MM.1S (cell line): ENCODE results near the gene FNDC7.

ENCODE experiments used
- DNase-seq: peaks from one replicate; pipeline ENCODE4 v3.0.0-alpha.2; 2015
- H2AFZ ChIP-seq: fragments of 300-600 bp; sonication (generic); 2 replicates; pipeline ENCODE4 v1.6.0; 2016; ENCODE audit warnings: antibody characterized with exemption, low read length
- H3F3A ChIP-seq: fragments of 300-600 bp; sonication (generic); 2 replicates; pipeline ENCODE4 v1.6.1; 2016; ENCODE audit warnings: mild to moderate bottlenecking, antibody characterized with exemption, low read length, moderate library complexity, mixed read lengths; ENCODE audit not compliant: insufficient read depth
- H3K27ac ChIP-seq: fragments of 300-600 bp; sonication (generic); 2 replicates; pipeline ENCODE4 v1.5.1; 2016; ENCODE audit warnings: mild to moderate bottlenecking, low read length
- H3K27me3 ChIP-seq: fragments of 300-600 bp; sonication (generic); replicated peaks from 2 replicates; pipeline ENCODE4 v1.6.0; 2016; ENCODE audit warnings: low read length; ENCODE audit not compliant: insufficient read depth
- H3K36me3 ChIP-seq: fragments of 300-600 bp; sonication (generic); replicated peaks from 2 replicates; pipeline ENCODE4 v1.6.1; 2016; ENCODE audit warnings: mild to moderate bottlenecking, low read length, mixed read lengths; ENCODE audit not compliant: insufficient read depth
- H3K4me1 ChIP-seq: fragments of 300-600 bp; sonication (generic); 2 replicates; pipeline ENCODE4 v1.6.1; 2016; ENCODE audit warnings: low read length, mixed read lengths
- H3K4me2 ChIP-seq: fragments of 300-600 bp; sonication (generic); 2 replicates; pipeline ENCODE4 v1.6.0; 2016; ENCODE audit warnings: low read depth, low read length
- H3K4me3 ChIP-seq: fragments of 300-600 bp; sonication (generic); 2 replicates; pipeline ENCODE4 v1.5.1; 2016; ENCODE audit warnings: low read length, mixed read lengths
- H3K79me2 ChIP-seq: fragments of 300-600 bp; sonication (generic); 2 replicates; pipeline ENCODE4 v1.6.1; 2016; ENCODE audit warnings: mixed run types, low read length, mixed read lengths
- H3K9ac ChIP-seq: fragments of 300-600 bp; sonication (generic); 2 replicates; pipeline ENCODE4 v1.6.1; 2016; ENCODE audit warnings: low read length, mixed read lengths
- H3K9me2 ChIP-seq: fragments of 300-600 bp; sonication (generic); replicated peaks from 2 replicates; pipeline ENCODE4 v1.6.1; 2016; ENCODE audit warnings: mild to moderate bottlenecking, low read length, mixed read lengths; ENCODE audit not compliant: insufficient read depth
- H3K9me3 ChIP-seq: fragments of 300-600 bp; sonication (generic); replicated peaks from 2 replicates; pipeline ENCODE4 v1.6.1; 2016; ENCODE audit warnings: mild to moderate bottlenecking, low read length, mixed read lengths; ENCODE audit not compliant: insufficient read depth
- H4K20me1 ChIP-seq: fragments of 300-600 bp; sonication (generic); 2 replicates; pipeline ENCODE4 v1.6.1; 2016; ENCODE audit warnings: mild to moderate bottlenecking, low read length, moderate library complexity, mixed read lengths; ENCODE audit not compliant: insufficient read depth
- EZH2 ChIP-seq: fragments of 300-600 bp; sonication (generic); optimal IDR thresholded peaks from 2 replicates; pipeline ENCODE3; 2017; ENCODE audit warnings: low read depth, mild to moderate bottlenecking, antibody characterized with exemption, low read length, mixed read lengths
- EZH2phosphoT487 ChIP-seq: fragments of 300-600 bp; sonication (generic); IDR thresholded peaks from 2 replicates; pipeline ENCODE4 v1.6.1; 2018; ENCODE audit warnings: antibody characterized with exemption, low read length
- TF ChIP-seq, protein P1 (sequence below): fragments of 300-600 bp; sonication (generic); IDR thresholded peaks from 2 replicates; pipeline ENCODE4 v1.5.1; 2016; ENCODE audit warnings: antibody characterized with exemption, low read length, mixed read lengths

FNDC7 gene

DNA sequence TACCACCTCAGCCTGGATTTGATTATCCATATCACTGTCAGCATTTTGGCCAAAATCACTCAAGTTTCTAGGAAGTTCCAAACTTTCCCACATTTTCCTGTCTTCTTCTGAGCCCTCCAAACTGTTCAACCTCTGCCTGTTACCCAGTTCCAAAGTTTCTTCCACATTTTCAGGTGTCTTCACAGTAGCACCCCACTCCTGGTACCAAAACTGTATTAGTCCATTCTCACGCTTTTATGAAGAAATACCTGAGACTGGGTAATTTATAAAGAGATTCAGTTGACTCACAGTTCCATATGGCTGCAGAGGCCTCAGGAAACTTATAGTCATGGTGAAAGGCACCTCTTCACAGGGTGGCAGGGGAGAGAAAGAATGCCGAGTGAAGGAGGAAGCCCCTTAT lies 73.2 kb downstream of the FNDC7 start:
- Histone ChIP-seq H3K4me2 (no peak overlapping the region), H3K4me3 (no peak overlapping the region), H3K36me3 (no peaks in the 10 kb centered on the region)

DNA sequence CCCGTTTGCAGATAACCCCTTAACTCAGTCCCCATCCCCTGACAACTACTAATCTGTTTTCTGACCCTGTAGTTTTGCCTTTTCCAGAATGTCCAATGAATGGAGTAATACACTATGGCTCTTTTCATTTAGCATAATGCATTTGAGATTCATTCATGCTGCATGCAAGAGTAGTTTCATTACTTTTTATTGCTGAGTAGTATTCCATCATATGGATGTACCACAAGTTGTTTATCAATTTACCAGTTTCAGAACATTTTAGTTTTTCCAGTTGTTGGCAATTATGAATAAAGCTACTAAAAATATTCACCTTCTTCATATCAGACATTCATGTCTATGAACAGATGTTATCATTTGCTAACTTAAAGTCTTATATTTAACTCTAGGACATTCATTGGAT lies 79.1 kb downstream of the FNDC7 start:
- H3K4me2 ChIP-seq = no peak overlapping the region
- no peak overlapping the region for H3K27ac ChIP-seq
- no peaks in the 10 kb centered on the region for H3K9me3 ChIP-seq
- no peaks in the 10 kb centered on the region for H3K4me1 ChIP-seq
- no peak overlapping the region for H2AFZ ChIP-seq
- no peak for DNase-seq
- no peak overlapping the region for H3K9ac ChIP-seq
- H3K4me3 ChIP-seq = no peak overlapping the region
- TF ChIP-seq EZH2 = no peak
- TF ChIP-seq, protein P1, sequence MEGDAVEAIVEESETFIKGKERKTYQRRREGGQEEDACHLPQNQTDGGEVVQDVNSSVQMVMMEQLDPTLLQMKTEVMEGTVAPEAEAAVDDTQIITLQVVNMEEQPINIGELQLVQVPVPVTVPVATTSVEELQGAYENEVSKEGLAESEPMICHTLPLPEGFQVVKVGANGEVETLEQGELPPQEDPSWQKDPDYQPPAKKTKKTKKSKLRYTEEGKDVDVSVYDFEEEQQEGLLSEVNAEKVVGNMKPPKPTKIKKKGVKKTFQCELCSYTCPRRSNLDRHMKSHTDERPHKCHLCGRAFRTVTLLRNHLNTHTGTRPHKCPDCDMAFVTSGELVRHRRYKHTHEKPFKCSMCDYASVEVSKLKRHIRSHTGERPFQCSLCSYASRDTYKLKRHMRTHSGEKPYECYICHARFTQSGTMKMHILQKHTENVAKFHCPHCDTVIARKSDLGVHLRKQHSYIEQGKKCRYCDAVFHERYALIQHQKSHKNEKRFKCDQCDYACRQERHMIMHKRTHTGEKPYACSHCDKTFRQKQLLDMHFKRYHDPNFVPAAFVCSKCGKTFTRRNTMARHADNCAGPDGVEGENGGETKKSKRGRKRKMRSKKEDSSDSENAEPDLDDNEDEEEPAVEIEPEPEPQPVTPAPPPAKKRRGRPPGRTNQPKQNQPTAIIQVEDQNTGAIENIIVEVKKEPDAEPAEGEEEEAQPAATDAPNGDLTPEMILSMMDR = no peak
- TF ChIP-seq EZH2phosphoT487 = no peak
- H3K36me3 ChIP-seq = no peaks in the 10 kb centered on the region
- H3K27me3 ChIP-seq = no peaks in the 10 kb centered on the region
- no peaks in the 10 kb centered on the region for H3K9me2 ChIP-seq
- H4K20me1 ChIP-seq = no peaks in the 10 kb centered on the region
- no peaks in the 10 kb centered on the region for H3F3A ChIP-seq
- no peaks in the 10 kb centered on the region for H3K79me2 ChIP-seq

More for the DNA sequence above, 73.2 kb downstream of the FNDC7 start:
- no peak overlapping the region for H3K9ac ChIP-seq
- H3K27me3 ChIP-seq = no peaks in the 10 kb centered on the region
- no peak overlapping the region for H3K27ac ChIP-seq
- no peak for DNase-seq
- TF ChIP-seq EZH2 = no peak
- H3F3A ChIP-seq = no peaks in the 10 kb centered on the region
- H3K9me2 ChIP-seq = no peaks in the 10 kb centered on the region
- no peaks in the 10 kb centered on the region for H4K20me1 ChIP-seq
- H3K79me2 ChIP-seq = no peaks in the 10 kb centered on the region
- no peak overlapping the region for H2AFZ ChIP-seq
- no peaks in the 10 kb centered on the region for H3K4me1 ChIP-seq
- H3K9me3 ChIP-seq = no peaks in the 10 kb centered on the region
